Transverse colon (tissue), 3 donors: ENCODE data around the gene OGT.

ENCODE experiments used
- CTCF ChIP-seq, 5 experiments: fragments of 200-600 bp in 3 of 5; fragments of 450-650 bp in 2 of 5; sonication (generic) in 3 of 5; IDR thresholded peaks; 1 replicate in 2 of 5; 2 replicates in 3 of 5; pipeline ENCODE4 v1.5.1; 2016 to 2017; ENCODE audit warnings: antibody characterized with exemption in 5 of 5, inconsistent platforms in 3 of 5, mild to moderate bottlenecking in 2 of 5, moderate library complexity in 1 of 5
- EP300 ChIP-seq: sonication (generic); formaldehyde crosslinking; IDR thresholded peaks from one replicate; pipeline ENCODE4 v1.6.1; 2017; ENCODE audit warnings: antibody characterized with exemption, low read depth
- POLR2A ChIP-seq: fragments of 450-650 bp; IDR thresholded peaks from one replicate; pipeline ENCODE4 v1.6.1; 2016; ENCODE audit warnings: antibody characterized with exemption, mild to moderate bottlenecking, moderate library complexity

- no peak for TF ChIP-seq CTCF (IDR thresholded peaks at IDR 0.05)
- TF ChIP-seq POLR2A: no peak
- no peak for TF ChIP-seq EP300
These were observed 8.5 kb downstream of the OGT start for GRCh38 chrX:71541210-71542022.
